Endometrial microvascular endothelial cells (primary cell): Measurements from ENCODE around the gene FRMD4A. TPM values are rescaled to one million over a fixed set of nuclear protein-coding genes. Genes with fewer than 3 reads are reported as not detected.

Source experiments
- in situ Hi-C: cut with HindIII; loops from 2 replicates; pipeline ENCODE4 v1.10.0; 2017; ENCODE audit warnings: low sequenced_read_pairs, low pct_unique_long_range_greater_than_20kb; ENCODE audit errors: inconsistent ontology term
- total RNA-seq: library from RNA; depleted of rRNA; stranded (reverse); fragments of >200 nt; gene quantifications from one replicate; pipeline ENCODE4 v1.2.3, GENCODE V29; 2015; ENCODE audit errors: inconsistent ontology term

Gene FRMD4A
- total RNA-seq, 1 donor from 2014 or later, result 62.2 TPM

- in situ Hi-C loops, result no loop called here
Observed at GRCh38 chr10:14131261-14131960, 199.3 kb downstream of the FRMD4A start.

- in situ Hi-C loops, result no loop called here
Observed at GRCh38 chr10:14129770-14130169, 201.0 kb downstream of the FRMD4A start.

GRCh38 chr10:14128519-14128918, 202.2 kb downstream of the FRMD4A start:
- in situ Hi-C loops, result no loop called here

- in situ Hi-C loops, result no loop called here
Observed at GRCh38 chr10:14126697-14127440, 203.9 kb downstream of the FRMD4A start.

GRCh38 chr10:14125564-14125963, 205.2 kb downstream of the FRMD4A start:
- in situ Hi-C loops, result no loop called here

- in situ Hi-C loops, result no loop called here
Observed at GRCh38 chr10:14124941-14125340, 205.8 kb downstream of the FRMD4A start.

GRCh38 chr10:14123139-14123538, 207.6 kb downstream of the FRMD4A start:
- in situ Hi-C loops, result no loop called here

GRCh38 chr10:14120812-14121211, 209.9 kb downstream of the FRMD4A start:
- in situ Hi-C loops, result no loop called here

- in situ Hi-C loops, result no loop called here
Observed at GRCh38 chr10:14118953-14119352, 211.8 kb downstream of the FRMD4A start.

GRCh38 chr10:14116837-14117236, 213.9 kb downstream of the FRMD4A start:
- in situ Hi-C loops, result no loop called here

- in situ Hi-C loops, result no loop called here
Observed at GRCh38 chr10:14116021-14116420, 214.7 kb downstream of the FRMD4A start.

- in situ Hi-C loops, result no loop called here
Observed at GRCh38 chr10:14114791-14115190, 215.9 kb downstream of the FRMD4A start.

GRCh38 chr10:14112056-14112455, 218.7 kb downstream of the FRMD4A start:
- in situ Hi-C loops, result no loop called here

- in situ Hi-C loops, result no loop called here
Observed at GRCh38 chr10:14111208-14111607, 219.5 kb downstream of the FRMD4A start.

GRCh38 chr10:14106828-14107227, 223.9 kb downstream of the FRMD4A start:
- in situ Hi-C loops, result no loop called here

- in situ Hi-C loops, result no loop called here
Observed at GRCh38 chr10:14102056-14102455, 228.7 kb downstream of the FRMD4A start.

- in situ Hi-C loops, result no loop called here
Observed at GRCh38 chr10:14099885-14100284, 230.8 kb downstream of the FRMD4A start.

- in situ Hi-C loops, result no loop called here
Observed at GRCh38 chr10:14093730-14094484, 236.8 kb downstream of the FRMD4A start.

- in situ Hi-C loops, result no loop called here
Observed at GRCh38 chr10:14092799-14093198, 237.9 kb downstream of the FRMD4A start.
